ENCODE data around the gene FSTL1.
A peak's percentile ranks its signal among the peaks of the same experiment; 100 is the strongest.

Gene FSTL1, protein sequence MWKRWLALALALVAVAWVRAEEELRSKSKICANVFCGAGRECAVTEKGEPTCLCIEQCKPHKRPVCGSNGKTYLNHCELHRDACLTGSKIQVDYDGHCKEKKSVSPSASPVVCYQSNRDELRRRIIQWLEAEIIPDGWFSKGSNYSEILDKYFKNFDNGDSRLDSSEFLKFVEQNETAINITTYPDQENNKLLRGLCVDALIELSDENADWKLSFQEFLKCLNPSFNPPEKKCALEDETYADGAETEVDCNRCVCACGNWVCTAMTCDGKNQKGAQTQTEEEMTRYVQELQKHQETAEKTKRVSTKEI

DNA sequence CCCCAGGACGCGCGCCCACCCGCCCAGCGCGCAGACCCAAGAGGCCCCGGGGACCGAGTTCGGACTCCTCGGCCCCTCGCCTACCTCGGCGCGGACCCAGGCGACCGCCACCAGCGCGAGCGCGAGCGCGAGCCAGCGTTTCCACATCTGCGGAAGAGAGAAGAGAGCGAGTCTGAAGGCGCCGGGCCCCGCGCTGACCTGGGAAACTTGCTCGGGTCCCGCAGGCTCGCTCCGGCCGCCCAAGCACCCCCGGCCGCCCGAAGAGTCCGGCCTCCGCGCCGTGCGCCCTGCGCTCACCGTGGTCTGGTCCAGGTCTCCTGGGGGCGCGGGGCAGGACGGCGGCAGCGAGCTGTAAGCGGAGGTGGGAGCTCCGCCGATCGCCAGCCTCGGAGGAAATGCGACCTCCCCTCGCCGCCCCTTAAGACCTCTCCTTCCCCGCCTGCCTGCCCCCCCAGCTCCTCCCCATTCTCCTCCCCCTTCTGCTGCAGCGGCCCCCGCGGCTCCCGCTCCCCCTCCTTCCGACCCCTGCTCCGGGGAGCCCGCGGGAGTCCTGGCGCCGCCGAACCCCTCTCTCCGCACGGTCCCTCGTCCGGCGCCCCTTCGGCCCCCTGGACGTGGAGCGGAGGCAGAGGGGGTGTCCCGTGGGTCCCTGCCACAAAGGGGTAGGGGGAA lies at the start of gene FSTL1:
TSS of gene FSTL1 (minus strand) at position 393 of the 672 bp plus-strand sequence. CDS start at position 147, 246 bp downstream.
- ChIA-PET CTCF (no interaction called here), POLR2A (no interaction called here)
- TF ChIP-seq, protein P1, sequence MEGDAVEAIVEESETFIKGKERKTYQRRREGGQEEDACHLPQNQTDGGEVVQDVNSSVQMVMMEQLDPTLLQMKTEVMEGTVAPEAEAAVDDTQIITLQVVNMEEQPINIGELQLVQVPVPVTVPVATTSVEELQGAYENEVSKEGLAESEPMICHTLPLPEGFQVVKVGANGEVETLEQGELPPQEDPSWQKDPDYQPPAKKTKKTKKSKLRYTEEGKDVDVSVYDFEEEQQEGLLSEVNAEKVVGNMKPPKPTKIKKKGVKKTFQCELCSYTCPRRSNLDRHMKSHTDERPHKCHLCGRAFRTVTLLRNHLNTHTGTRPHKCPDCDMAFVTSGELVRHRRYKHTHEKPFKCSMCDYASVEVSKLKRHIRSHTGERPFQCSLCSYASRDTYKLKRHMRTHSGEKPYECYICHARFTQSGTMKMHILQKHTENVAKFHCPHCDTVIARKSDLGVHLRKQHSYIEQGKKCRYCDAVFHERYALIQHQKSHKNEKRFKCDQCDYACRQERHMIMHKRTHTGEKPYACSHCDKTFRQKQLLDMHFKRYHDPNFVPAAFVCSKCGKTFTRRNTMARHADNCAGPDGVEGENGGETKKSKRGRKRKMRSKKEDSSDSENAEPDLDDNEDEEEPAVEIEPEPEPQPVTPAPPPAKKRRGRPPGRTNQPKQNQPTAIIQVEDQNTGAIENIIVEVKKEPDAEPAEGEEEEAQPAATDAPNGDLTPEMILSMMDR (IDR thresholded peaks at IDR 0.05; ENCODE audit: control extremely low read depth, extremely low read depth, low read depth, missing control alignments): no peak
- peak; percentile 36 for DNase-seq (ENCODE audit: extremely low spot score)

DNA sequence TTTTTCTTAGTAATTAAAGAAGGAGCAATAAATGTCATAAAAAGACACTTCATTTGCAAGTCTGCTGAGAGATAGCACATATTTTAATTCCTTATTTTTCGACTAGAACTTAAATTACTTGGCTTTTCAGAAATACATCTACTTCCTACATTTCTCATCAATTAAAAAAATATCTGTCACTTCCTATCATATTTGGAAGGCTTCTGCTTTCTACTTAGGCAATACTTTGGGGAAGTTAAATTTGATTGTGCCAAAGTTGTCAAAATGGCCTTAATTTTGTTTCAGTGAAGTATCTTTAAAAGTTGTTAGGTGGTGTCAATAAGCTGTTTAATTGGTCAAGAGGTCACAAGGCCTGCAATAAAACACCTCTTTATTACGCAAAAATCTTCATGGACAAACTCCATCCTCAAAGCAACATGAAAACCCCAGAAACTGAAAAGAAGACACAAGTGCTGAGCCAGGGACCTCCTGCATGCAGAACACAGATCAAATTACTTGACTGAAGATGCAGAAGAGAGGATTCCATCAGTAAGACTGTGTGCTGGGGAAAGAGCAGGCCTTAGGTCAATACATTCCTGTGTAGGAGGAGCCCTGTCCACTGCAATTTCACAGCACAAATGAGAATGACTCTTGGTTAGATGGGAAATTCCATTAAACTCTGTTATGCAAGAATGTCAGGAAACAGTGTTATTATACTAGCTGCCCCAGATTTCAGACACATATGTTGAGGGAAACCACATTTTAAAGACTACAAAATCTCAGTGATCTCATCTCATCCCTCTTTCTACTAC lies 48.0 kb upstream of the FSTL1 start:
- ChIA-PET POLR2A (no interaction called here), CTCF (no interaction called here)
- TF ChIP-seq, protein P1 (IDR thresholded peaks at IDR 0.05; ENCODE audit: control extremely low read depth, extremely low read depth, low read depth, missing control alignments): no peak
- no peak for DNase-seq (ENCODE audit: extremely low spot score)

DNA sequence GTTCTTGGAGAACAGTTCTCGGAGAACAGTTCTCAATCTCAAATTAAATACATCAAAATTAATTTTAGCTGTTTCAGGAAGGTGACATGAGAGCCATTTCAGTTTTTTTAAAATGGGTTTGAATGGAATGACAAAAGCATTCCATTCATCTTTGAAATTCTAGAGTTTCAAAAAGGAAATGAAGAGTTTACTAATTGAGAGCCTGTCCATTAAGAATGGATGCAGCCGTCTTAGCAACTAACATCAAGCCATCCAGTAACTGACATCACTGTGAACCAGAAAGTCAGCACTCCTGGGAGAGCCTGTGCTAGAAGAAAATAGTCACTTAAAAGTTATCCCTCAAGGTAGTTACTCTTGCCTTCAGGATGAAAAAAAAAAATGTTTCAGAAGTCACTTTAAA lies 47.0 kb upstream of the FSTL1 start:
- TF ChIP-seq, protein P1 (IDR thresholded peaks at IDR 0.05; ENCODE audit: control extremely low read depth, extremely low read depth, low read depth, missing control alignments): no peak
- ChIA-PET POLR2A (no interaction called here), CTCF (no interaction called here)
- no peak for DNase-seq (ENCODE audit: extremely low spot score)

DNA sequence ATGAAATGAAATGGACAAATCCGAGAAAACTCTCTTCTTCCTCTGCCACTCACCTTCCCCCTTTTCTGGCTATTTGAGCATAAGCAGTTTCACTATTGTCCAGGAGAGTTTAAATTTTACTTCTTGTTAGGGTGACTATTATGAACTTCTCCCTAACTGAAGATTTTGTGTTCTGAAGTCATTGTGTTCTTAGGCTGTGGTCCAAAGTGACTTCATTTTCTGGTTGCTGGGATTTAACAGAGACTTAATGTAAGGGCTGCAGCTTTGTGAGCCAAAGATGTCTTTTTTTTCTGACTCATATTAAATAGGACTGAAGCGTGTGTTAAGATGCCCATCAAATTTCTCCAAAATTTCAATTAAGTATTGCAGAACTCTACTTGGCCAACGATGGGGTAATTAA lies 46.5 kb upstream of the FSTL1 start:
- TF ChIP-seq, protein P1 (IDR thresholded peaks at IDR 0.05; ENCODE audit: control extremely low read depth, extremely low read depth, low read depth, missing control alignments): no peak
- no peak for DNase-seq (ENCODE audit: extremely low spot score)
- ChIA-PET POLR2A (no interaction called here), CTCF (no interaction called here)

DNA sequence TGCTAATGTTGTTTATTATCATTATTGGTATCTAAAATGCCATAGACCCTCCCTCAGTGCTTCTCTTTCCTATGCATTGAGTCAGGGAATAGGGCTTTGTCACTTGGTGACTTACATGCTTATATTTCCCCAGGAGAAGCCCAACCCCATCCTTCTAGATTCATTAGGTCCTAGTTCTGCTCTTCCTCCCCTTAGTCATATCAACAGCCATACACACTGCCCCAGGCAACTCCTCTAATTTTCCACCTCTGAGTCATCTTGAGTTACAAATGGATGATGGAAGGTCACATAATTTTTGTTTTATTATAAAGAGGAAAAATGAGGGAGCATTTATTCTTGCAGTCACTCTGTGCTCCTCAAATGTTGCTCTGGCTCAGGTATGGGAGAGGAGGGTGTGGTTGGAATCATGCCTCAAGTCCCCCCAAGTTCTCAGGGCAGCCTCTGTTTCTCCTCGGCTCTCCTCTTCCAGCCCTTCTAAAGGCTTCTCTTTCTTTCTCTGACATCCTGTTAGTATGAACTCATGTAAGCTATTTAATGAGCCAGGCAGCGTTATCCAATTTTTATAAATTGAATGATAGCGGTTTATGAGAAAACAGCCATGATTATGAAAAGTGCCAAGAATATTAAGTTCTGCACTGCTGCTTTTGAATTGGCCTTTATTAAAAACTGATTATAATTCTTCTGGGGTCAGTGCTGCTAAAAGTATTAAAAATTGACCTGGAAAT lies 45.6 kb upstream of the FSTL1 start:
- TF ChIP-seq, protein P1 (IDR thresholded peaks at IDR 0.05; ENCODE audit: control extremely low read depth, extremely low read depth, low read depth, missing control alignments): no peak
- DNase-seq (ENCODE audit: extremely low spot score): no peak
- ChIA-PET CTCF (no interaction called here), POLR2A (no interaction called here)

DNA sequence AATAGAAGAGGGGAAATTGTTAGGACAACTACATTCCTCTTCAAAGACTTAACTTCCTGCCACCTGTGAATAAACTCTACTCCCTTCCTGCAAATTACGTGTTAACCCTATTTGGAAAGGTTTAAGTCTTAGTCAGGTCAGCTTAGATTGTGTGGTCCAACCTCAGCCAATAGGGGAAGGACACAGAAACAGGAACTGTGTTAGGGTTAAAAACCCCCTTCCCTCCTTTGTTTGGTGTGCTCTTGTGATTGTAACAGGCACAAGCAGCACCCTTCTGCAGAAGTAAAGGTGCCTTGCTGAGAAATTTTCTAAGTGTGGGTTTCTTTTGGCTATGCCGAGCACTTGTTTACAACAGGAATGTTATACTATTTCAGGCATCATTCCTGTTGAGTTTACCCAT lies 45.0 kb upstream of the FSTL1 start:
- TF ChIP-seq, protein P1 (IDR thresholded peaks at IDR 0.05; ENCODE audit: control extremely low read depth, extremely low read depth, low read depth, missing control alignments): no peak
- CTCF ChIA-PET: no interaction called here
- DNase-seq (ENCODE audit: extremely low spot score): no peak
- POLR2A ChIA-PET: no interaction called here
